ENCODE data around the gene ZNF362.

ZNF362 gene

DNA sequence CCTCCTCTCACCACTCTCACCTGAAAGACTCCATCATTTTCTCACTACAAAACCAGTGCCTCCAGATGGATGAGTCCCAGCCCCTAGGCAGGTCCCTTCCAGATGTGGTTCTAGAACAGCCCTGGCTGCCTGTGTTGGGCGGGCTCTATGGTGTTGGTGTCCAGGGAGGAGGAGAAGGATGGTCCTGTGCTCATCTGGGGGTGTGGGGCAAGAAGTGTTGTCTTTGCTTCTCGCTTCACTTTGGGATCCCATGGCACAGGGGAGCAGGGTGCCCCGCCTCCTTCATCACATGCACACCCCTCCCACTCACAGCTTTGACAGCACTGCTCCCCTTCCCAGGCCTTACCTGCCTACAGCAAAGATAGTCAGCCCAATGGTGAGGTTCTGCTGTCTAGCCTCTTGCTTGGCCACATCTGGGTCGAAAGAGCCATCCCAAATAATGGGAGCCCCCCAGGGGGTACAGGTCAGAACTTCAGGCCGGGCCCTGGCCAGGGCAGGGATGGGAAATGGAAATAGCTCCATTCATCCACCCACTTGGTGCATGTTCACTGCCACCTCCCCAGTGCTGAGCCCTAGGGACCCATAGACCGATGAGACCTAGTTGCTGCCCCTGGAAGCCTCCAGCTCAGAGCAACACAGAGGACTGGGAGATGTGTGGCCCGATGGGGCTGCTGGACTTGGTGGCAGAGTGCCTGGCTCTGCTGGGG lies 55.6 kb downstream of the ZNF362 start:
- no peak overlapping the region for H3K27ac Mint-ChIP-seq
- no peaks in the 10 kb centered on the region for H3K4me1 Mint-ChIP-seq (ENCODE audit: low read depth)
- no peaks in the 10 kb centered on the region for H3K36me3 Mint-ChIP-seq (ENCODE audit: low read depth)
- no peak overlapping the region for H3K4me3 Mint-ChIP-seq
- no peaks in the 10 kb centered on the region for H3K9me3 Mint-ChIP-seq
- peaks cover 3% of the 10 kb centered on the region for H3K27me3 Mint-ChIP-seq

DNA sequence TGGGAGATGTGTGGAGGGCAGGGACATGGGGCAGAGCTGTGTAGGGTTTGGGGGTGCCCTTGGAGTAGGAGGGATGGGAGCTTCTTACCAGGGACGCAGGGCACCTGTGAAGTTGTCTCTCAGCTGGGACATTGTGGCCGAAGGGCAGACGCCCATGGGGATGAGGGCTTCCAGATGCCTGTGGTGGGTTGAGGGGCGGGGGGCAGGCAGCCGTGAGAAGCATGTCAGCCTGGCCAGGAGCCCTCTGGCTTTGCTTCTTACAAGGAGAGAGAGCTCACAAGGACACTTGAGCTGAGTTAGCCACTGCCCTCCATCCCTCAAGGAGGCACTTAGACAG lies 56.1 kb downstream of the ZNF362 start:
- H3K36me3 Mint-ChIP-seq (ENCODE audit: low read depth), result no peaks in the 10 kb centered on the region
- peaks cover 3% of the 10 kb centered on the region for H3K27me3 Mint-ChIP-seq
- H3K9me3 Mint-ChIP-seq, result no peaks in the 10 kb centered on the region
- no peak overlapping the region for H3K27ac Mint-ChIP-seq
- H3K4me3 Mint-ChIP-seq, result no peak overlapping the region
- H3K4me1 Mint-ChIP-seq (ENCODE audit: low read depth), result no peaks in the 10 kb centered on the region

DNA sequence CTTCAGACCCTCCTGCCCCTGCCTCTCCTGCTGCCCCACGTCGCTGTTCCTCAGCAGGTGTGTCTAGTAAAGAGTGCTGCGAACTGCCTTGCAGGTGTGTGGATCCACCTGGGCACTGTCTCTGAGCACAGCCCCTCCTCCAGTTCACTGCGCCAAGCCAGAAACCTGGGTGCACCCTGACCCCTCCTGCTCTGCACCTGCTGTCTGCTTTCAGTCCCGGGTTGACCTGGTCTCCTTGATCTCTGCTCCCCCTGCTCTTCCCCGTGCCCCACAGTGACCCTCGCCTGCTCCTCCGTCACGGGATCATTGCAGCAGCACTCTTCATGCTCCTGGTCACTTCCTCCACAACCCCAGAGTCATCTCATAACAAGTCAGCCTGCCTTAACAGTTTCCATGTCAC lies 58.1 kb downstream of the ZNF362 start:
- H3K4me1 Mint-ChIP-seq (ENCODE audit: low read depth), result no peaks in the 10 kb centered on the region
- no peaks in the 10 kb centered on the region for H3K9me3 Mint-ChIP-seq
- no peak overlapping the region for H3K27ac Mint-ChIP-seq
- H3K4me3 Mint-ChIP-seq, result no peak overlapping the region
- H3K36me3 Mint-ChIP-seq (ENCODE audit: low read depth), result no peaks in the 10 kb centered on the region
- H3K27me3 Mint-ChIP-seq, result peaks cover 3% of the 10 kb centered on the region

DNA sequence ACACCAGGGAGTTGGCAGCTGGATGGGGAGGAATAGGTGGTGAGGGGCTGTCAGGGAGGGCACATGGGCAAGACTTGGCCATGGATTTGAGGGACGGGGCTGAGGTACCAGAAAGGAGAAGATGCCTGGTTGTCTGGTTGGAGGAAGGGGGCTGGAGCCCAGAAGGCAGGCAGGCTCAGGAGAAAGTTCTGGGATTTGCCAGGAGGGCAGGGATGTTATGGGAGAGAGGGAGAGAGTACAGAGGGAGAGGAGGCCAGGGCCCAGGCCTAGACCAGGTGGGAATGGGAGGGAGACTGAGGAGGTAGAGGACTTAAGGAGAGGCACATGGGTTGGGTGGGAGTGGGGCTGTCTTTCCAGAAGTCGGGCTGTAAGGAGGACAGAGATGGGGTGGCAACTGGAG lies 60.3 kb downstream of the ZNF362 start:
- H3K4me1 Mint-ChIP-seq (ENCODE audit: low read depth), result no peaks in the 10 kb centered on the region
- no peaks in the 10 kb centered on the region for H3K27me3 Mint-ChIP-seq
- H3K9me3 Mint-ChIP-seq, result no peaks in the 10 kb centered on the region
- peaks cover 4% of the 10 kb centered on the region for H3K36me3 Mint-ChIP-seq (ENCODE audit: low read depth)
- H3K27ac Mint-ChIP-seq, result no peak overlapping the region
- no peak overlapping the region for H3K4me3 Mint-ChIP-seq

DNA sequence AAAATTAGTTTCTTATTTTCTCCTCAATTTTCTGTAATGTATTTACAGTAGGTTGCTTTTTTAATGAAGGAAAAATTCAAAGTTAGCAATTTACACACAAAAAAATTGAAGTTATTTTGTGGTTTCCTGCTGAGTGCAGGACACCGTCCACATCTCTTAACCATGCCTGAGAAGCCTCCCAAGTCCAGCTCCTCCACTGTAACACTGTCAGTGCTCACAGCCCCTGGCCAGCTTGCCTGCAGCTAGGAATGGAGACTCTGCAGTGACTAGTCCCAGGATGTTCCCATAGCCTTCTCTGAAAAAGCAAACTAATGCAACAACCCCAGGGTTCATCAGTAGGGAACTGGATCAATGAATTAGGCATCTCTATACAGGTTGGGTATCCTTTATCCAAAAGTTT lies 61.1 kb downstream of the ZNF362 start:
- H3K27me3 Mint-ChIP-seq, result no peaks in the 10 kb centered on the region
- H3K36me3 Mint-ChIP-seq (ENCODE audit: low read depth), result peaks cover 4% of the 10 kb centered on the region
- H3K4me1 Mint-ChIP-seq (ENCODE audit: low read depth), result no peaks in the 10 kb centered on the region
- H3K9me3 Mint-ChIP-seq, result no peaks in the 10 kb centered on the region
- H3K4me3 Mint-ChIP-seq, result no peak overlapping the region
- H3K27ac Mint-ChIP-seq, result no peak overlapping the region

DNA sequence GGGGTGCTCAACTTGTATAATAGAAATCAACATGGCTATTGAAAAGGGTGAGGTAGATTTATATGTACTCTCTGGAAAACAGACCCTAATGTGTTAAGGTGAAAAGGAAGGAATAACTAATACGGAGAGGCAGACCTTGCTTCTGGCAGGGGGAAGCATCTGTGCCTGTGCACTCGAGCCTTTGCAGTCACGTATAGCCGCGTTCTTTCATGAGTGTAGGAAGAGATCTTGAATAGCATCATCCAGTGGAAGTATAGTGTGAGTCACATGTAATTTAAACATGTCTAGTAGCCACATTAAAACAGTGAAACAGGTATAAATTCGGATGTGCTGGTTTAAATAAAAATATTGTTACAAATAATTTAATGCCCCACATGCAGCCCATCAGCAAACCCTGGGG lies 61.7 kb downstream of the ZNF362 start:
- Mint-ChIP-seq H3K4me1 (ENCODE audit: low read depth) (no peaks in the 10 kb centered on the region), H3K4me3 (no peak overlapping the region), H3K9me3 (no peaks in the 10 kb centered on the region), H3K27ac (no peak overlapping the region), H3K36me3 (ENCODE audit: low read depth) (peaks cover 4% of the 10 kb centered on the region), H3K27me3 (no peaks in the 10 kb centered on the region)

DNA sequence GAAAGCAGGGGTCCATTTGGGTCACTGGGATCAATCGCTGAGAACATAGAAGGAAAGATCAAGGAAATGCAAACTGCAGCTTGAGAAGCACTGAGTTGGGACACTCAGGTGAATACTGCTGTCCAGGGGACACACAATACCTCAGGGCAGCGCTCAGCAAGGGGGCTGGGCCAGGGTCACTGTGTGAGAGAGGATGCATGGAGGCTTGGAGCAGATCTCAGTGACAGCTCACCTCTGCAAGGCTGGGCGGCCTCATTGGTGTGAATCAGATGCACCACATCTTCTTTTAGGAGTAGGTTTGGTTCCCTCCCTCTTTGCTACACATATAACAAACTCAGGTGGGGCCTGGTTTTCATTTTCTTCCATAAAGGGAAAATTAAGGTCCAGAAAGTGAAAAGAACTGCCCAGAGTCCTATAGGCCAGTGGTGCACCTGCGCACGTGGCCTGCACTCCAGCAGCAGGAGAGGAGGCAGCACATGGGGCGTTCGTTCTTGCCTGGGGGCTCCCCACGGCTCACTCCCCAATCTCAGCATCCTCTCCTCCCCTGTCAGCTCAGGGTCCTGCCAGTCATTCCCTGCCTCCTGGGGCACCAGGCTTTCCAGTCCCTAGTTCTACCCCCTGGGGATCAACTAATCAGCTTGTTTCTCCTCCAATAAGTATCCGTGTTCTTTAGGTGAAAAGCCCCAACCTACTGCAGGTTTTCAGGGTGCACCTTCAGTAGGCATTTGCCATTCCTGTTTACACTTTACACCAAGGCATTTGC lies 63.1 kb downstream of the ZNF362 start:
- Mint-ChIP-seq H3K36me3 (ENCODE audit: low read depth) (peaks cover 4% of the 10 kb centered on the region), H3K9me3 (no peaks in the 10 kb centered on the region), H3K27ac (no peak overlapping the region)

DNA sequence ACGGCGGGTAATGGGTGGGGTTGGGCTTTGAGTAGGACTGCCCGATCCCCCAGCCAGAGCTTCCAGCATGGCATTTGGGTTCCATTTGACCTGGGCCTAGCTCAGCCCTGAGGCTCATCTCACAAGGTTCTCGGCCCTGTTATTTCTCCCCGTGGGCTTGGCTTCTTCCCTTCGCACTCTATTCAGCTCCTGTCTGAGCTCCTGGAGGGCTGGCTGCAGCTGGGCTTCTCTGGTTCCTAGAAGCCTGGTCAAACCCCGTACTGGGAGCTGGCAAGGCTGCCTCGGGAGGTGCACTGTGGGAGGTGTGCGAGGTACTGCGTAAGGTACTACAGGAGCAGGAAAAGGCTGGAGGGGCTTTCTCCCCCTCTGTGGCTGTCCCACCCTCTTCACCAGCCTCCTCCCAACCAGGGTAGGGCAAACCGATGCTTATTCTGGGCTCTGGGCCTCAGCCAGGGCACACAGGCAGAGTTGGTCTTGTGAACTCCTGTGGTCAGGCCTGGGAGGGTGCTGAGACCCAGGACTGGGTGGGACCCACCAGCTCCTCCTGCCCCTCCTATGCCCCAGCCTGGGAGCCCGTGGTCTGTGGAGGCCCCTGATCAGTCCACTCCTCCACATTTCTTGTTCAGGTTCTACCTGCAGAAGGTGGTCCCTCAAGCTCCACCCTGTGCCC lies 63.8 kb downstream of the ZNF362 start:
- Mint-ChIP-seq H3K4me1 (ENCODE audit: low read depth) (no peaks in the 10 kb centered on the region), H3K36me3 (ENCODE audit: low read depth) (peaks cover 9% of the 10 kb centered on the region), H3K27me3 (no peaks in the 10 kb centered on the region), H3K9me3 (no peaks in the 10 kb centered on the region), H3K27ac (no peak overlapping the region), H3K4me3 (no peak overlapping the region)

More for the DNA sequence above, 63.1 kb downstream of the ZNF362 start:
- Mint-ChIP-seq H3K4me3 (no peak overlapping the region), H3K4me1 (ENCODE audit: low read depth) (no peaks in the 10 kb centered on the region), H3K27me3 (no peaks in the 10 kb centered on the region)

DNA sequence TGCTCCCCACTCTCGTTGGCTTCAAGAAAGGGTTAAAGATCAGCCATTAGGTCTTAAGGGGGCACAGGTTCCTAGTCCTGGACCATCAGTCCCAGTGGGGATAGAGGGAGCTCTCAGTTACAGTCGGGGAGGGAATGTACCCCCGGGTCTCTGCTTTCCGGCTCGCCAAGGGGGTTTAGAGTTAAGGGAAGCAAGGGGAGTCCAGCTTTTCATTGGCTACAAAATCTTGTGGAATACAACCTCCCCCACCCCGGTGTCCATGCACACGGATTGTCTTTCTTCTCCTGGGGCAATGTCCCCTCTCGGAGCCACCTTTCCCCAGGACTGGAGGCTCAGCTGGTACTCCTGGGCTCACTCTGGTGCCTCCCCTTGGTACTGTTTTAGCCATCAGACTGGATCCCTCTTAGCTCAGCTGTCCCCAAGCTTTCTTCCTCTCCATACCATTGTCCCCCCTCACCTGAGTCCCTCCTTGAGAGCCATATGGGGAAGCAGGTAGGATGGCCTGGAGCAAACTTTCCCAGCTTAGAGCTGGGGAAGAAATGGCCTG lies 64.4 kb downstream of the ZNF362 start, which contains the start of gene A3GALT2:
TSS of gene A3GALT2 (minus strand) at position 480 of the 547 bp plus-strand sequence. CDS start at position 480, 0 bp downstream.
- Mint-ChIP-seq H3K27me3 (no peaks in the 10 kb centered on the region), H3K36me3 (ENCODE audit: low read depth) (peaks cover 13% of the 10 kb centered on the region), H3K4me1 (ENCODE audit: low read depth) (no peaks in the 10 kb centered on the region)

DNA sequence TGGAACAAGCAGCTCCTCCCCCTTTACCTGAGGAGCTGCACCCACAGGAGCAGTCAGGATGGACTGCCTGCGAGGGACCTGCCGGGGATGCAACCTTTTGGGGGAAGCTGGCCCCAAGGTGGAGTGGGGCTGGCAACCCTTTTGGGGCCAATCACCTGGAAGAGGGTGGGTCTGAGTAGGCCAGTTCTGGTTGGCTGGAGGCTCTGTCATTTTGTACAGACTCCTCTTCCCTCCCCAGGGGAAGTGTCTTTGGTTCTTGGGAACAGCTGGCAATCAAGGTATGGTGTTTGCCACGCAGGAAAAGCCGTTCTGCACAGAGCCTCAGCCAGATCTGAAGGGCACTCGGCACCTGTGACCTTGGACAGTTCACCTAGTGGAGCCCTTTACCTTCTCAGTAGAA lies 64.9 kb downstream of the ZNF362 start:
- no peaks in the 10 kb centered on the region for H3K4me1 Mint-ChIP-seq (ENCODE audit: low read depth)

More for the DNA sequence above, 64.4 kb downstream of the ZNF362 start, which contains the start of gene A3GALT2:
- Mint-ChIP-seq H3K27ac (no peak within 1 kb of the TSS), H3K4me3 (no peak within 1 kb of the TSS), H3K9me3 (no peaks in the 10 kb centered on the region)

DNA sequence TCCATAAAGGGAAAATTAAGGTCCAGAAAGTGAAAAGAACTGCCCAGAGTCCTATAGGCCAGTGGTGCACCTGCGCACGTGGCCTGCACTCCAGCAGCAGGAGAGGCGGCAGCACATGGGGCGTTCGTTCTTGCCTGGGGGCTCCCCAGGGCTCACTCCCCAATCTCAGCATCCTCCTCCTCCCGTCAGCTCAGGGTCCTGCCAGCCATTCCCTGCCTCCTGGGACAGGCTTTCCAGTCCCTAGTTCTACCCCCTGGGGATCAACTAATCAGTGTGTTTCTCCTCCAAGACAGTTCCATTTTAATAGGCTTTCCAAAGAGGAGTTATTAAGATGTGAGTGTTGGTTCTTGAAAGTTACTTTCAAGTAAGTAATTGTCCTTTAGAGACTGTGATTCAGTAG lies 65.8 kb downstream of the ZNF362 start:
- no peak overlapping the region for H3K4me3 Mint-ChIP-seq
- peaks cover 26% of the 10 kb centered on the region for H3K36me3 Mint-ChIP-seq (ENCODE audit: low read depth)
- no peaks in the 10 kb centered on the region for H3K4me1 Mint-ChIP-seq (ENCODE audit: low read depth)

More for the DNA sequence above, 64.9 kb downstream of the ZNF362 start:
- no peaks in the 10 kb centered on the region for H3K27me3 Mint-ChIP-seq
- H3K36me3 Mint-ChIP-seq (ENCODE audit: low read depth), result peaks cover 18% of the 10 kb centered on the region
- H3K4me3 Mint-ChIP-seq, result no peak overlapping the region
- H3K9me3 Mint-ChIP-seq, result no peaks in the 10 kb centered on the region
- H3K27ac Mint-ChIP-seq, result no peak overlapping the region

DNA sequence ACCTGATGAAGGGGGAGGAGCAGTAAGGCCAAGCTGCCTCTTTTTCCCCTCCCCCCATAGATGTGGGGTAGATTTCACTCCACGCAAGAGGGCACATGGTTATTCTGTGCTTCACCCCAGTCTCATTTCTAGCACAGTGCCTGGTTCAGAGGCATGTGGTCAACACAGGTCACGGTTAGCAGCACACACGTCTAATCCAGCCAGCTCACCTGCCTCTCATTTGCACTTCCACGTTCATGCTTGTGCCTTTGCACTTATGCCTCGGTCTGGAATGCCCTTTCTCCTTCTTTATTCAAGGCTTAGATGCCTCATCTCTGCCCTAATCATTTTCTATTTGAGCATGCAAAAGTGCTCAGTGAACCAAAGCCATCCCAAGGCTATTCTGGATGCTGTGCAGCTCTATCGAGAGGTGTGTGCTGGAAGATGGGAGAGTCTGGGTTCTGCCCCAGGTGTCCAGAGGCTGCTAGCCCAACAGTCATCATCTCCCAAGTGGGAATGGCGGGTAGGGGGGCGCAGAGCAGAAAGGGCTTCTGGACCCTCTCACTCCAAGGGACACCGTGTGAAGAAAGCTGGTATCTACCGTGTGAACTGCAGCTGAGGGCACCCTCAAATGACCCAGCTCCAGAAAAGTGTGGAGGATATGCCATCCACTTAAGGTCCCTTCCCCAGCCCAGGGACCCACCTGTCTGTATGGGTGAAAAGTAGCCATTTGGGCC lies 66.7 kb downstream of the ZNF362 start:
- H3K36me3 Mint-ChIP-seq (ENCODE audit: low read depth), result peaks cover 30% of the 10 kb centered on the region
- no peaks in the 10 kb centered on the region for H3K27me3 Mint-ChIP-seq
- H3K9me3 Mint-ChIP-seq, result no peaks in the 10 kb centered on the region
- H3K4me1 Mint-ChIP-seq (ENCODE audit: low read depth), result no peaks in the 10 kb centered on the region
- H3K4me3 Mint-ChIP-seq, result no peak overlapping the region
- no peak overlapping the region for H3K27ac Mint-ChIP-seq

More for the DNA sequence above, 65.8 kb downstream of the ZNF362 start:
- Mint-ChIP-seq H3K27me3 (no peaks in the 10 kb centered on the region), H3K27ac (no peak overlapping the region), H3K9me3 (no peaks in the 10 kb centered on the region)

DNA sequence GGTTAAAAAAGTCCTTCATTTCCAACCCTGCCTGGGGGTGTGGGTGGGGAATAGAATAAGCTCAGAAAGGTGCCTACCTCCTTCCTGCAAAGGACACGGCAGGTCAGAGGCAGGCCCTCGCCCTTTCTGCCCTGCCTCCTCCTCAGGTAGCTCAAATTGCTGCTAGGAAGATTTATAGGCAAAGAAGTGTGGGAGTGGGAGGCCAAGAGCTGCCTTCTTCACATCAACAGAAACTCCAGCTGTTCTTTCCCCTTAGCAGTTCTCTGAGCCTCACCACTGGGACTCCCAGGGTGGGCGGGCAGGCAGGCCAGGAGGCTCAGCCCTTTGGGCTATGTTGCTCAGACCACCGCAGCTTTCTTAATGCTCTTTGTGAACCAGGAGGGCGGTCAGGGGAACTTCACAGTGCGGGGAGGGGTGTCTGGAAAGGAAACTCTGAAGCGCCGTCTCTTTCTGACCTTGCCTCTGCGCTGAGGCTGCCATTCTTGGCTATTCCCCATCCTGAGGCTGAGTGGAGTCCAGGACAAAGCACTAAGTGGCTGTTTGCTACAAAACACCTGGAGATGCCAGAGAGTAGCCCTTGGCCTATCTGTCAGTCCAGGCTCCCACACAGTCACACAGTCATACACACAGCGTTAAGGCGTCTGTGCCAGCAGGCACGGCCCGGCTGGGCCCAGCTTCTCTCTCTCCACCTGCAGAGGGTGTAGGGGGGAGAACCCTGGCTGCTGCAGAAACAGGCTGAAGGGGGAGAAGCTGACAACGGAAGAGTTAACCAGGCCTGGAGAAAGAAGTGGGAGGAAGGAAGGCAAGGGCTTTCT lies 67.6 kb downstream of the ZNF362 start:
- no peaks in the 10 kb centered on the region for H3K4me1 Mint-ChIP-seq (ENCODE audit: low read depth)
- H3K27ac Mint-ChIP-seq, result no peak overlapping the region
- peaks cover 38% of the 10 kb centered on the region for H3K36me3 Mint-ChIP-seq (ENCODE audit: low read depth)
- no peak overlapping the region for H3K4me3 Mint-ChIP-seq
- no peaks in the 10 kb centered on the region for H3K9me3 Mint-ChIP-seq
- H3K27me3 Mint-ChIP-seq, result no peaks in the 10 kb centered on the region

Data from stimulated activated naive CD8-positive, alpha-beta T cell treated with anti-CD3 and anti-CD28 coated beads, Interleukin-15, Interleukin-2, amounts not matched to agents 100 ng/mL and 50 ng/mL, for 24 hours (primary cell).